ENCODE data around the gene ARPP21. TPM values are rescaled to one million over a fixed set of nuclear protein-coding genes. Genes with fewer than 3 reads are reported as not detected.
A peak's percentile ranks its signal among the peaks of the same experiment; 100 is the strongest.

ARPP21 gene
- total RNA-seq: not detected in 2 replicates

GRCh38 chr3:35639254-35640186, at the start of gene ARPP21:
TSS of gene ARPP21 (plus strand) at chr3:35639525. CDS start at chr3:35681752, 42,227 bp downstream.

Small RNAs within 50 kb of the gene (small RNA-seq; reads per million reads assigned to genes)
- 2.9 reads per million, percentile 61 among the genes with 10 or more reads in this experiment for gene MIR128-2

Measured in hair follicle dermal papilla cell (primary cell).